ENCODE data around the gene TP53BP2. TPM values are rescaled to one million over a fixed set of nuclear protein-coding genes. Genes with fewer than 3 reads are reported as not detected.
"Not testable (repeated sequence)": the region's sequence is repeated elsewhere in the genome, so short reads cannot be mapped to it uniquely, and the experiment has no call there.

TP53BP2 gene
- total RNA-seq, 6 experiments from 2014 or later = 13.7 to 46.4 (median 19.0) TPM

GRCh38 chr1:223842784-223843183 is 3.0 kb downstream of the TP53BP2 start:
- Histone ChIP-seq H3K36me3 (no peaks in the 10 kb centered on the region), H3K27ac (no peak overlapping the region), H3K27me3 (no peaks in the 10 kb centered on the region), H3K4me1 (peaks cover 0 to 36% (median 1%) of the 10 kb centered on the region in 4 donors), H3K4me3 (no peak overlapping the region), H3K9me3 (no peaks in the 10 kb centered on the region)
- TF ChIP-seq POLR2A (IDR thresholded peaks at IDR 0.05) = no peak
- intact Hi-C loops (cut with DNase I) = no loop called here
- DNase-seq (no peak), ATAC-seq (no peak)
- WGBS (ENCODE audit: insufficient coverage, low coverage, low lambda C conversion rate, missing lambda C conversion rate) = 38% methylated on average over 2 of the region's 2 CpGs

GRCh38 chr1:223841977-223842623 is 3.6 kb downstream of the TP53BP2 start:
- H3K9me3 ChIP-seq; ATAC-seq; H3K36me3 ChIP-seq; H3K27me3 ChIP-seq; H3K27ac ChIP-seq; intact Hi-C loops (cut with DNase I); H3K4me3 ChIP-seq; DNase-seq: not testable (repeated sequence)
- H3K4me1 ChIP-seq = peaks cover 0 to 36% (median 1%) of the 10 kb centered on the region in 4 donors
- WGBS (ENCODE audit: insufficient coverage, low coverage, low lambda C conversion rate, missing lambda C conversion rate) = 98% methylated on average over 10 of the region's 13 CpGs

- DNase-seq (no peak), ATAC-seq (no peak)
- peaks cover 0 to 42% (median 6%) of the 10 kb centered on the region in 4 donors for H3K4me1 ChIP-seq
- no peaks in the 10 kb centered on the region for H3K27me3 ChIP-seq
- TF ChIP-seq POLR2A (IDR thresholded peaks at IDR 0.05) (no peak), CTCF (IDR thresholded peaks at IDR 0.05) (no peak)
- H3K4me3 ChIP-seq = no peak overlapping the region
- no peaks in the 10 kb centered on the region for H3K36me3 ChIP-seq
- intact Hi-C loops (cut with DNase I) = no loop called here
- H3K9me3 ChIP-seq = no peaks in the 10 kb centered on the region
- H3K27ac ChIP-seq = no peak overlapping the region
Observed at GRCh38 chr1:223840254-223840653, 5.5 kb downstream of the TP53BP2 start.

GRCh38 chr1:223838125-223838854 is 7.5 kb downstream of the TP53BP2 start:
- no peak for TF ChIP-seq CTCF (IDR thresholded peaks at IDR 0.05)
- no peak for TF ChIP-seq POLR2A (IDR thresholded peaks at IDR 0.05)
- H3K9me3 ChIP-seq = no peaks in the 10 kb centered on the region
- no peaks in the 10 kb centered on the region for H3K36me3 ChIP-seq
- 78% methylated on average over 5 of the region's 5 CpGs for WGBS (ENCODE audit: insufficient coverage, low coverage, low lambda C conversion rate, missing lambda C conversion rate)
- no peak overlapping the region for H3K27ac ChIP-seq
- H3K27me3 ChIP-seq = no peaks in the 10 kb centered on the region
- DNase-seq = no peak
- intact Hi-C loops (cut with DNase I) = no loop called here
- ATAC-seq = no peak
- peaks cover 0 to 43% (median 8%) of the 10 kb centered on the region in 4 donors for H3K4me1 ChIP-seq
- H3K4me3 ChIP-seq = no peak overlapping the region

GRCh38 chr1:223837687-223838086 is 8.1 kb downstream of the TP53BP2 start:
- TF ChIP-seq POLR2A (IDR thresholded peaks at IDR 0.05) (no peak), CTCF (IDR thresholded peaks at IDR 0.05) (no peak)
- H3K27me3 ChIP-seq = no peaks in the 10 kb centered on the region
- intact Hi-C loops (cut with DNase I) = no loop called here
- peaks cover 0 to 39% (median 8%) of the 10 kb centered on the region in 4 donors for H3K4me1 ChIP-seq
- H3K9me3 ChIP-seq = no peaks in the 10 kb centered on the region
- ATAC-seq (peak; percentile 22 to 49 (median 28)), DNase-seq (no peak)
- no peak overlapping the region for H3K27ac ChIP-seq
- WGBS (ENCODE audit: insufficient coverage, low coverage, low lambda C conversion rate, missing lambda C conversion rate) = 63% methylated on average over 6 of the region's 10 CpGs
- no peaks in the 10 kb centered on the region for H3K36me3 ChIP-seq
- H3K4me3 ChIP-seq = no peak overlapping the region
